Neural progenitor cell (in vitro differentiated cells): Measurements from ENCODE around the gene CCL5. TPM values are rescaled to one million over a fixed set of nuclear protein-coding genes. Genes with fewer than 3 reads are reported as not detected.
A peak's percentile ranks its signal among the peaks of the same experiment; 100 is the strongest.

Experiments
- DNase-seq: peaks from one replicate; pipeline ENCODE4 v3.0.0-alpha.2; 2016; ENCODE audit warnings: low spot score
- H2AFZ ChIP-seq: fragments of 200-600 bp; sonication (generic); replicated peaks from 2 replicates; pipeline ENCODE4 v1.6.1; 2016; ENCODE audit warnings: antibody characterized with exemption
- H3F3A ChIP-seq: fragments of 200-600 bp; sonication (generic); 2 replicates; pipeline ENCODE4 v1.6.1; 2016; ENCODE audit warnings: antibody characterized with exemption, low read depth
- H3K27ac ChIP-seq: fragments of 200-600 bp; sonication (generic); 2 replicates; pipeline ENCODE4 v1.5.1; 2016; ENCODE audit warnings: mild to moderate bottlenecking
- H3K27me3 ChIP-seq: fragments of 200-600 bp; sonication (generic); 2 replicates; pipeline ENCODE4 v1.6.1; 2016; ENCODE audit warnings: mild to moderate bottlenecking, moderate library complexity
- H3K36me3 ChIP-seq: fragments of 200-600 bp; sonication (generic); 2 replicates; pipeline ENCODE4 v1.5.1; 2016
- H3K4me1 ChIP-seq: fragments of 200-600 bp; sonication (generic); 2 replicates; pipeline ENCODE4 v1.6.1; 2016; ENCODE audit warnings: mixed run types
- H3K4me2 ChIP-seq: fragments of 200-600 bp; sonication (generic); 2 replicates; pipeline ENCODE4 v1.6.1; 2016
- H3K4me3 ChIP-seq: fragments of 200-600 bp; sonication (generic); 2 replicates; pipeline ENCODE4 v1.5.1; 2016
- H3K79me2 ChIP-seq: fragments of 200-600 bp; sonication (generic); 2 replicates; pipeline ENCODE4 v1.6.1; 2016; ENCODE audit warnings: low read depth
- H3K9ac ChIP-seq: fragments of 200-600 bp; sonication (generic); 2 replicates; pipeline ENCODE4 v1.6.1; 2016
- H3K9me3 ChIP-seq: fragments of 200-600 bp; sonication (generic); 2 replicates; pipeline ENCODE4 v1.5.1; 2016; ENCODE audit warnings: low read depth
- H4K20me1 ChIP-seq: fragments of 200-600 bp; sonication (generic); 2 replicates; pipeline ENCODE4 v1.6.1; 2016; ENCODE audit warnings: low read depth
- H3K27ac Mint-ChIP-seq: 3 replicates; pipeline ENCODE4 v1.8.0; 2021; ENCODE audit warnings: mixed read lengths
- H3K27me3 Mint-ChIP-seq: 2 replicates; pipeline ENCODE4 v1.8.0; 2022; ENCODE audit warnings: low read depth, mild to moderate bottlenecking, inconsistent platforms, moderate library complexity, mixed read lengths; ENCODE audit not compliant: insufficient read depth
- H3K36me3 Mint-ChIP-seq: 3 replicates; pipeline ENCODE4 v1.8.0; 2021; ENCODE audit warnings: mixed read lengths
- H3K4me1 Mint-ChIP-seq: 3 replicates; pipeline ENCODE4 v1.8.0; 2021; ENCODE audit warnings: mixed read lengths
- H3K4me3 Mint-ChIP-seq: 3 replicates; pipeline ENCODE4 v1.8.0; 2021; ENCODE audit warnings: mild to moderate bottlenecking, moderate library complexity, mixed read lengths
- H3K9me3 Mint-ChIP-seq: 3 replicates; pipeline ENCODE4 v1.8.0; 2020; ENCODE audit warnings: mixed read lengths
- CTCF ChIP-seq: fragments of 200-600 bp; sonication (generic); IDR thresholded peaks from 2 replicates; pipeline ENCODE4 v1.5.1; 2017; ENCODE audit warnings: antibody characterized with exemption, mild to moderate bottlenecking
- EZH2 ChIP-seq: fragments of 200-600 bp; sonication (generic); IDR thresholded peaks from 2 replicates; pipeline ENCODE4 v1.6.1; 2017; ENCODE audit warnings: antibody characterized with exemption, mild to moderate bottlenecking, moderate library complexity
- EZH2phosphoT487 ChIP-seq: fragments of 200-600 bp; sonication (generic); IDR thresholded peaks from 2 replicates; pipeline ENCODE4 v1.6.1; 2017; ENCODE audit warnings: antibody characterized with exemption
- small RNA-seq: library from RNA; depleted of rRNA; stranded (forward); fragments of <200 nt; gene quantifications from one replicate; pipeline ENCODE3, GENCODE V24; 2015
- total RNA-seq: library from RNA; depleted of rRNA; stranded (reverse); fragments of >200 nt; gene quantifications from 2 replicates; pipeline ENCODE4 v1.2.3, GENCODE V29; 2015; ENCODE audit warnings: low replicate concordance

The CCL5 gene
- total RNA-seq, 1 donor from 2014 or later, result not detected

- no peaks in the 10 kb centered on the region for H3K27me3 Mint-ChIP-seq
- Histone ChIP-seq H3K27ac (no peak overlapping the region), H2AFZ (no peak overlapping the region), H3K36me3 (peaks cover 44% of the 10 kb centered on the region), H3K4me2 (no peak overlapping the region), H3K4me1 (no peaks in the 10 kb centered on the region), H3F3A (peaks cover 26% of the 10 kb centered on the region), H3K9me3 (no peaks in the 10 kb centered on the region), H3K79me2 (peaks cover 35% of the 10 kb centered on the region), H4K20me1 (peaks cover 30% of the 10 kb centered on the region), H3K9ac (no peak overlapping the region), H3K27me3 (no peaks in the 10 kb centered on the region), H3K4me3 (no peak overlapping the region)
- peaks cover 38% of the 10 kb centered on the region for H3K36me3 Mint-ChIP-seq
- no peak for DNase-seq
- no peak overlapping the region for H3K4me3 Mint-ChIP-seq
- H3K4me1 Mint-ChIP-seq, result no peaks in the 10 kb centered on the region
- TF ChIP-seq EZH2, result no peak
- TF ChIP-seq EZH2phosphoT487, result no peak
- TF ChIP-seq CTCF, result no peak
- H3K9me3 Mint-ChIP-seq, result no peaks in the 10 kb centered on the region
- no peak overlapping the region for H3K27ac Mint-ChIP-seq
These were observed 38.7 kb downstream of the CCL5 start for GRCh38 chr17:35841505-35841904.

GRCh38 chr17:35841101-35841500 lies 39.1 kb downstream of the CCL5 start:
- Mint-ChIP-seq H3K27me3 (no peaks in the 10 kb centered on the region), H3K4me1 (no peaks in the 10 kb centered on the region), H3K4me3 (no peak overlapping the region), H3K9me3 (no peaks in the 10 kb centered on the region), H3K36me3 (peaks cover 40% of the 10 kb centered on the region), H3K27ac (no peak overlapping the region)
- TF ChIP-seq EZH2 (no peak), CTCF (no peak)
- peaks cover 22% of the 10 kb centered on the region for H3F3A ChIP-seq
- no peak overlapping the region for H3K27ac ChIP-seq
- DNase-seq, result no peak
- H3K4me3 ChIP-seq, result no peak overlapping the region
- H3K4me2 ChIP-seq, result no peak overlapping the region
- H3K9ac ChIP-seq, result no peak overlapping the region
- no peaks in the 10 kb centered on the region for H3K27me3 ChIP-seq
- peaks cover 44% of the 10 kb centered on the region for H3K36me3 ChIP-seq
- H3K4me1 ChIP-seq, result no peaks in the 10 kb centered on the region
- H4K20me1 ChIP-seq, result peaks cover 26% of the 10 kb centered on the region
- H3K9me3 ChIP-seq, result no peaks in the 10 kb centered on the region
- H3K79me2 ChIP-seq, result peaks cover 35% of the 10 kb centered on the region
- H2AFZ ChIP-seq, result no peak overlapping the region

GRCh38 chr17:35825206-35825605 lies 55.0 kb downstream of the CCL5 start:
- Mint-ChIP-seq H3K9me3 (no peaks in the 10 kb centered on the region), H3K4me1 (no peaks in the 10 kb centered on the region), H3K27me3 (no peaks in the 10 kb centered on the region), H3K27ac (no peak overlapping the region), H3K36me3 (peaks cover 47% of the 10 kb centered on the region), H3K4me3 (no peak overlapping the region)
- Histone ChIP-seq H3F3A (peaks cover 12% of the 10 kb centered on the region), H2AFZ (no peak overlapping the region), H4K20me1 (peaks cover 45% of the 10 kb centered on the region), H3K27me3 (no peaks in the 10 kb centered on the region), H3K36me3 (peaks cover 63% of the 10 kb centered on the region), H3K9ac (no peak overlapping the region), H3K79me2 (peaks cover 94% of the 10 kb centered on the region), H3K9me3 (no peaks in the 10 kb centered on the region), H3K4me1 (no peaks in the 10 kb centered on the region), H3K27ac (no peak overlapping the region), H3K4me3 (no peak overlapping the region), H3K4me2 (no peak overlapping the region)
- TF ChIP-seq CTCF (no peak), EZH2 (no peak), EZH2phosphoT487 (no peak)
- DNase-seq, result no peak

Small RNA genes lying within 50 kb of the gene (small RNA-seq; reads per million reads assigned to genes)
- 1,612 reads per million, percentile 99 among the genes with 10 or more reads in this experiment for gene RF00100

Other genes with a start within 250 kb of the CCL5 start
- gene RASL10B, start 148.7 kb downstream of the CCL5 start, total RNA-seq, result 4.8 and 14.5 TPM in 2 replicates
- gene GAS2L2, start 127.1 kb downstream of the CCL5 start, total RNA-seq, result 0.09 TPM in 1 of 2 replicates, not detected in the other
- not detected in 2 replicates for gene C17orf50, start 119.5 kb downstream of the CCL5 start, total RNA-seq
- gene MMP28, start 84.7 kb downstream of the CCL5 start, total RNA-seq, result not detected in 2 replicates
- gene TAF15, start 70.9 kb downstream of the CCL5 start, total RNA-seq, result 84.8 and 90.1 TPM in 2 replicates
- gene HEATR9, start 11.5 kb downstream of the CCL5 start, total RNA-seq, result not detected in 2 replicates
- gene RDM1, start 50.4 kb upstream of the CCL5 start, total RNA-seq, result 22.8 and 28.8 TPM in 2 replicates
- not detected in 2 replicates for gene LYZL6, start 63.4 kb upstream of the CCL5 start, total RNA-seq
- not detected in 2 replicates for gene CCL16, start 101.1 kb upstream of the CCL5 start, total RNA-seq
- not detected in 2 replicates for gene CCL14, start 106.4 kb upstream of the CCL5 start, total RNA-seq
- not detected in 2 replicates for gene CCL15, start 121.2 kb upstream of the CCL5 start, total RNA-seq
- gene CCL23, start 137.6 kb upstream of the CCL5 start, total RNA-seq, result not detected in 2 replicates
- gene CCL18, start 183.9 kb upstream of the CCL5 start, total RNA-seq, result not detected in 2 replicates
- not detected in 2 replicates for gene CCL3, start 209.8 kb upstream of the CCL5 start, total RNA-seq
- gene CCL4, start 223.5 kb upstream of the CCL5 start, total RNA-seq, result not detected in 2 replicates